ENCODE data around the gene SPTLC1. TPM values are rescaled to one million over a fixed set of nuclear protein-coding genes. Genes with fewer than 3 reads are reported as not detected.
"Not testable (repeated sequence)": the region's sequence is repeated elsewhere in the genome, so short reads cannot be mapped to it uniquely, and the experiment has no call there.

Gene SPTLC1
- total RNA-seq, 1 donor from 2014 or later = 84.1 TPM

- DNase-seq = no peak
Observed at GRCh38 chr9:92030367-92030766, 84.8 kb downstream of the SPTLC1 start.

- no peak for DNase-seq
Observed at GRCh38 chr9:92029553-92029952, 85.7 kb downstream of the SPTLC1 start.

GRCh38 chr9:92026206-92027002 lies 88.8 kb downstream of the SPTLC1 start:
- no peak for DNase-seq

GRCh38 chr9:92021785-92022541 lies 93.2 kb downstream of the SPTLC1 start:
- DNase-seq = not testable (repeated sequence)

- no peak for DNase-seq
Observed at GRCh38 chr9:92019658-92020057, 95.6 kb downstream of the SPTLC1 start.

GRCh38 chr9:92010705-92011536 lies 104.3 kb downstream of the SPTLC1 start:
- no peak for DNase-seq

- not testable (repeated sequence) for DNase-seq
Observed at GRCh38 chr9:92010253-92010652, 105.0 kb downstream of the SPTLC1 start.

GRCh38 chr9:92008041-92008440 lies 107.2 kb downstream of the SPTLC1 start:
- no peak for DNase-seq

- DNase-seq = no peak
Observed at GRCh38 chr9:92004045-92004392, 111.2 kb downstream of the SPTLC1 start.

GRCh38 chr9:92003308-92004044 lies 111.7 kb downstream of the SPTLC1 start:
- DNase-seq = no peak

- DNase-seq = not testable (repeated sequence)
Observed at GRCh38 chr9:92001948-92002347, 113.3 kb downstream of the SPTLC1 start.

- DNase-seq = no peak
Observed at GRCh38 chr9:92001244-92001643, 114.0 kb downstream of the SPTLC1 start.

GRCh38 chr9:91995000-91995655 lies 120.1 kb downstream of the SPTLC1 start:
- DNase-seq = no peak

- no peak for DNase-seq
Observed at GRCh38 chr9:91994422-91994821, 120.8 kb downstream of the SPTLC1 start.

GRCh38 chr9:91992461-91993041 lies 122.7 kb downstream of the SPTLC1 start:
- DNase-seq = no peak

- DNase-seq = no peak
Observed at GRCh38 chr9:91991721-91992341, 123.4 kb downstream of the SPTLC1 start.

- DNase-seq = no peak
Observed at GRCh38 chr9:91986248-91986647, 129.0 kb downstream of the SPTLC1 start.

- DNase-seq = no peak
Observed at GRCh38 chr9:91985692-91986091, 129.5 kb downstream of the SPTLC1 start.

Measured in occipital lobe (tissue), 2 donors.